Neuronal stem cell (in vitro differentiated cells): ENCODE measurements around the gene RUNX1.

Experiments
- DNase-seq: peaks from one replicate; pipeline ENCODE4 v3.0.0-alpha.2; 2013; ENCODE audit warnings: low spot score
- H2AFZ ChIP-seq: one replicate; pipeline ENCODE4 v1.6.1; 2013; ENCODE audit warnings: mild to moderate bottlenecking, low read length, inconsistent platforms
- H2AK5ac ChIP-seq: 2 replicates; pipeline ENCODE4 v1.6.1; 2013; ENCODE audit warnings: low read depth, mild to moderate bottlenecking, inconsistent platforms, low read length, moderate library complexity, mixed read lengths
- H2BK120ac ChIP-seq: 2 replicates; pipeline ENCODE4 v1.6.1; 2013; ENCODE audit warnings: low read depth, mild to moderate bottlenecking, inconsistent platforms, low read length, moderate library complexity, mixed read lengths
- H2BK12ac ChIP-seq: one replicate; pipeline ENCODE4 v1.6.1; 2013; ENCODE audit warnings: low read length, inconsistent platforms
- H2BK15ac ChIP-seq: 2 replicates; pipeline ENCODE4 v1.6.1; 2013; ENCODE audit warnings: mild to moderate bottlenecking, low read length, inconsistent platforms, mixed read lengths
- H2BK5ac ChIP-seq: one replicate; pipeline ENCODE4 v1.6.1; 2013; ENCODE audit warnings: inconsistent platforms, mild to moderate bottlenecking, low read length, moderate library complexity
- H3K14ac ChIP-seq: one replicate; pipeline ENCODE4 v1.6.1; 2013; ENCODE audit warnings: low read length, inconsistent platforms
- H3K18ac ChIP-seq: 2 replicates; pipeline ENCODE4 v1.6.1; 2013; ENCODE audit warnings: low read length, inconsistent platforms
- H3K23ac ChIP-seq: 2 replicates; pipeline ENCODE4 v1.6.1; 2013; ENCODE audit warnings: low read depth, mild to moderate bottlenecking, mixed read lengths, low read length, inconsistent platforms; ENCODE audit not compliant: poor library complexity
- H3K27ac ChIP-seq: replicated peaks from 3 replicates; pipeline ENCODE4 v1.5.1; 2013; ENCODE audit warnings: low read length, inconsistent platforms
- H3K27me3 ChIP-seq, 3 experiments: 2 replicates each; pipeline ENCODE4 v1.6.1; 2013; ENCODE audit warnings: low read length in 3 of 3, mild to moderate bottlenecking in 2 of 3, inconsistent platforms in 1 of 3, low read depth in 1 of 3, mixed read lengths in 1 of 3, moderate library complexity in 1 of 3; ENCODE audit not compliant: control insufficient read depth in 3 of 3, insufficient read depth in 3 of 3
- H3K36me3 ChIP-seq, 2 donors: replicated peaks in 1 of 2; 2 replicates each; pipeline ENCODE4 v1.6.1; 2013; ENCODE audit warnings: low read length in 2 of 2; ENCODE audit not compliant: control insufficient read depth in 2 of 2, insufficient read depth in 2 of 2
- H3K4ac ChIP-seq: 2 replicates; pipeline ENCODE4 v1.6.1; 2013; ENCODE audit warnings: inconsistent platforms, mild to moderate bottlenecking, low read length, moderate library complexity
- H3K4me1 ChIP-seq, 2 donors: 1 replicate in 1 of 2; 2 replicates in 1 of 2; pipeline ENCODE4 v1.6.1; 2013; ENCODE audit warnings: low read length in 2 of 2, low read depth in 1 of 2; ENCODE audit not compliant: control insufficient read depth in 2 of 2, insufficient read depth in 1 of 2
- H3K4me2 ChIP-seq: one replicate; pipeline ENCODE4 v1.6.1; 2013; ENCODE audit warnings: mild to moderate bottlenecking, low read length, inconsistent platforms; ENCODE audit not compliant: insufficient read depth, poor library complexity, severe bottlenecking
- H3K4me3 ChIP-seq, 2 donors: 2 replicates each; pipeline ENCODE4 v1.5.1; 2013; ENCODE audit warnings: low read length in 2 of 2, mild to moderate bottlenecking in 2 of 2, inconsistent platforms in 1 of 2, moderate library complexity in 1 of 2
- H3K79me1 ChIP-seq: one replicate; pipeline ENCODE4 v1.6.1; 2013; ENCODE audit warnings: low read depth, mild to moderate bottlenecking, inconsistent platforms, low read length, moderate library complexity
- H3K9ac ChIP-seq: one replicate; pipeline ENCODE4 v1.6.1; 2013; ENCODE audit warnings: mild to moderate bottlenecking, low read depth, low read length, inconsistent platforms; ENCODE audit not compliant: poor library complexity
- H3K9me3 ChIP-seq, 2 donors: replicated peaks in 1 of 2; 2 replicates each; pipeline versions ENCODE3 to v1.6.1; 2013; ENCODE audit warnings: low read length in 2 of 2, mild to moderate bottlenecking in 2 of 2, inconsistent platforms in 1 of 2, low read depth in 1 of 2, mixed read lengths in 1 of 2, moderate library complexity in 1 of 2; ENCODE audit not compliant: control insufficient read depth in 2 of 2, insufficient read depth in 1 of 2
- H4K8ac ChIP-seq: one replicate; pipeline ENCODE4 v1.6.1; 2013; ENCODE audit warnings: low read depth, mild to moderate bottlenecking, inconsistent platforms, low read length, moderate library complexity
- H4K91ac ChIP-seq: one replicate; pipeline ENCODE4 v1.6.1; 2013; ENCODE audit warnings: low read length, low read depth, mild to moderate bottlenecking, inconsistent platforms; ENCODE audit not compliant: poor library complexity
- WGBS, 2 donors: extraction: QIAGEN DNeasy Blood & Tissue Kit; methylation state at CpG; one replicate each; pipeline ENCODE4 v1.1.7; 2013; ENCODE audit warnings: missing lambda C conversion rate in 2 of 2, mixed read lengths in 1 of 2; ENCODE audit not compliant: insufficient read length in 2 of 2, insufficient replicate concordance in 1 of 2; ENCODE audit errors: extremely low coverage in 2 of 2; 5-methylcytosine and 5-hydroxymethylcytosine counted together

The RUNX1 gene

DNA sequence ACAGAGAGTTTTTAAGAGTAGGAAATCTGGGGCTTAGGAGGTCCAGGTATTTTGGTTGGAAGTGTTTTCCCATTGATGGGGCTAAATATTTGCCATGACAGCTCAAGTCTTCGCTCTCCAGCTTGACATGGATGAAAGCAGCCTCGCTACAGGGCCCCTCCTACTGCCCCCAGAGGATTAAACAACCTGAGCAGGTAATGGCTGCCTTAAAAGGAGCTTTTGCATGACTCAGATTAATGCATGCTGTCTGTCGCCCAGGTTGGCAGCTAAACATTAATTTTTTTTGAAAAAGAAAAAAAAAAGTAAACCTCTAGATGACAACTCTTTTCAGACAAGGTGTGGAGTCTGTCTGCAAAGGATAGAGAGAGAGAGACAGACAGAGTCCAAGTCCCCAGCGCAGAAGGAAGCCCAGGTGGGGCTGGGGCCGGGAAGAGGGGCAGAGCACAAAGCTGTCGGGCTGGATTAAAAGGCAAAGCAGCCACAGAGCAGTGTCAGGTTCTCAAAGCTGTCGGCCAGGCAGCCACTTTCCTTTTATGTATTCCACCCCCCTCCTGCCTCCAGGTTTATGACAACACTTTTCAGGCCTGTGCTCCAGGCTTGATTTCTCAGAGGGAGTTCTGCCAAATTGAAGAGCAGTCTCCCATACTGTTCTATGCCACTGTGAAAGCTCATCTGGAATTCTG lies 252.4 kb downstream of the RUNX1 start:
- Histone ChIP-seq H3K9me3 (peaks cover 0 to 3% of the 10 kb centered on the region in 2 donors), H2BK120ac (no peak overlapping the region), H2AFZ (no peak overlapping the region), H3K36me3 (no peaks in the 10 kb centered on the region), H3K27me3 (no peaks in the 10 kb centered on the region), H2BK15ac (no peak overlapping the region), H3K4ac (no peak overlapping the region), H2BK12ac (no peak overlapping the region), H3K27ac (no peak overlapping the region), H4K8ac (no peak overlapping the region), H3K23ac (no peak overlapping the region), H2AK5ac (no peak overlapping the region), H3K79me1 (no peaks in the 10 kb centered on the region), H3K9ac (no peak overlapping the region), H3K4me3 (no peak overlapping the region), H3K18ac (no peak overlapping the region), H3K4me1 (peaks cover 0 to 6% of the 10 kb centered on the region in 2 donors), H4K91ac (no peak overlapping the region), H3K4me2 (no peak overlapping the region), H2BK5ac (no peak overlapping the region), H3K14ac (no peak overlapping the region)
- no CpG with 5 or more reads among the region's 7 CpGs for WGBS, 2 donors
- no peak for DNase-seq

DNA sequence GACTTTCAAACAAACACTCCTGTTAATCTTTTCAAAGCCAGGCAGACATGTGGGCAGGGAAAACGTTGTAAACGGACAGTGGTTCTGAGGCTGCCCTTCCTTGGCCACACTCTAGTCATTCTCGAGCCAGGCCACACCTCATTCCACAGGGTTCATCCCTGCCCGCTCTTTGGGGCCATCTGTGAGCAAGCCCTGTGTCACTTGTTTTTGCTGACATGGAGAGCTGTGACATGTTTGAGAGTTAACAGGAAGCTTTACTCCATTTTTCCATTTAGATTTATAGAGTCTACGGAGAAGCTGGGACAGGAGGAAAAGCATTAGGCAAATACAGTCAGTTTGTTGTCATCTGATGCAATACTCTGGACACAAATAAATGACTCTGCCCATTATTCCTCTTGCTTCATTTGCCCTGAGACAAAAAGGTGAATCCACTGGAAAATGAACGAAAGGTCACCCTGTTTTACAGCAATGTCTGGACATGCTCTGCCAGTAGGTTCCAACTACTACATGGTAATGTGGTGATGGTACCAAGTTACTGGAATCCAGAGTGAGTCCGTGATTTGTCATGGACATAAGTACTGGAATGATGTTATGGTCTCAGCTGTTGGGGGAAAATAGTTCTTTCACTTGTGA lies 253.4 kb downstream of the RUNX1 start:
- Histone ChIP-seq H3K18ac (no peak overlapping the region), H3K9me3 (peaks cover 0 to 3% of the 10 kb centered on the region in 2 donors), H3K4me3 (no peak overlapping the region), H3K4me1 (peaks cover 0 to 6% of the 10 kb centered on the region in 2 donors), H3K23ac (no peak overlapping the region), H3K14ac (no peak overlapping the region), H3K4ac (no peak overlapping the region), H2BK15ac (no peak overlapping the region), H3K9ac (no peak overlapping the region), H2BK120ac (no peak overlapping the region), H4K8ac (no peak overlapping the region), H3K4me2 (no peak overlapping the region), H3K36me3 (no peaks in the 10 kb centered on the region), H3K79me1 (no peaks in the 10 kb centered on the region), H2BK5ac (no peak overlapping the region), H3K27me3 (no peaks in the 10 kb centered on the region), H4K91ac (no peak overlapping the region), H2AFZ (no peak overlapping the region), H3K27ac (no peak overlapping the region), H2BK12ac (no peak overlapping the region), H2AK5ac (no peak overlapping the region)
- DNase-seq, result no peak
- WGBS, 2 donors, result no CpG with 5 or more reads among the region's 7 CpGs

DNA sequence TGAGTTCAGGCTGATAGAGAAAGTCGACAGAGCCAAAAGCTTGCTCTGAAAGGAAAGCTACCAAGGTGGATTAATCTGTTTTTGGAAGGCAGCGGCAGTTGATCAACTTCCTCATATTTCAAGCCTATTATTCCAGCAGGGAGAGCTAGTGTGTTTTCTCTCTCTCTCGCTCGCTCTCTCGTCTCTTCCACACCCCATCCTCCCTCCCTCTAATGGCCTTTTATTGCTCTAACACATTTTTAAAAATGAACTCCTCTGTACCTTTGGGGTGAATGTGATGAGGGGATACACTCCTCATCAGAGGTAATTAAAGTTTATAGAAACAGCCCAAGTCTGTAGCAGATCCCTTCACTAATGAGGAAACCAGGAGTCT lies 253.9 kb downstream of the RUNX1 start:
- Histone ChIP-seq H2BK15ac (no peak overlapping the region), H3K27ac (no peak overlapping the region), H2BK5ac (no peak overlapping the region), H3K27me3 (no peaks in the 10 kb centered on the region), H2AK5ac (no peak overlapping the region), H4K8ac (no peak overlapping the region), H3K23ac (no peak overlapping the region), H3K79me1 (no peaks in the 10 kb centered on the region), H4K91ac (no peak overlapping the region), H3K4me2 (no peak overlapping the region), H3K14ac (no peak overlapping the region), H3K4me1 (peaks cover 0 to 6% of the 10 kb centered on the region in 2 donors), H3K9me3 (peaks cover 0 to 3% of the 10 kb centered on the region in 2 donors), H2BK120ac (no peak overlapping the region), H3K36me3 (no peaks in the 10 kb centered on the region), H2BK12ac (no peak overlapping the region), H3K9ac (no peak overlapping the region), H3K4me3 (no peak overlapping the region), H3K4ac (no peak overlapping the region), H3K18ac (no peak overlapping the region), H2AFZ (no peak overlapping the region)
- no CpG with 5 or more reads among the region's 5 CpGs for WGBS, 2 donors
- DNase-seq, result no peak

- WGBS, 2 donors, result no CpG with 5 or more reads among the region's 7 CpGs
- H3K14ac ChIP-seq, result no peak overlapping the region
- H3K4me3 ChIP-seq, result no peak overlapping the region
- no peak overlapping the region for H2AFZ ChIP-seq
- H3K36me3 ChIP-seq, result no peaks in the 10 kb centered on the region
- peaks cover 0 to 3% of the 10 kb centered on the region in 2 donors for H3K9me3 ChIP-seq
- H3K18ac ChIP-seq, result no peak overlapping the region
- no peak overlapping the region for H3K9ac ChIP-seq
- H2BK15ac ChIP-seq, result no peak overlapping the region
- no peak overlapping the region for H2BK120ac ChIP-seq
- no peak overlapping the region for H3K23ac ChIP-seq
- H2AK5ac ChIP-seq, result no peak overlapping the region
- H4K8ac ChIP-seq, result no peak overlapping the region
- DNase-seq, result no peak
- no peak overlapping the region for H3K4ac ChIP-seq
- H3K4me2 ChIP-seq, result no peak overlapping the region
- H4K91ac ChIP-seq, result no peak overlapping the region
- H3K27me3 ChIP-seq, result no peaks in the 10 kb centered on the region
- H2BK5ac ChIP-seq, result no peak overlapping the region
- H2BK12ac ChIP-seq, result no peak overlapping the region
- no peak overlapping the region for H3K27ac ChIP-seq
- H3K4me1 ChIP-seq, result peaks cover 0 to 6% of the 10 kb centered on the region in 2 donors
- no peaks in the 10 kb centered on the region for H3K79me1 ChIP-seq
Measured at GRCh38 chr21:34794686-34795085, 254.4 kb downstream of the RUNX1 start.
